GM23248 (cell line): ENCODE results near the gene CDH4.
"Not testable (repeated sequence)": the region's sequence is repeated elsewhere in the genome, so short reads cannot be mapped to it uniquely, and the experiment has no call there.

Experiments used
- EZH2 ChIP-seq: fragments of 200-600 bp; sonication (generic); IDR thresholded peaks from 2 replicates; pipeline ENCODE4 v1.6.1; 2018; ENCODE audit warnings: antibody characterized with exemption, mild to moderate bottlenecking; ENCODE audit not compliant: insufficient read depth, poor library complexity, severe bottlenecking
- EZH2phosphoT487 ChIP-seq: fragments of 200-600 bp; sonication (generic); IDR thresholded peaks from 2 replicates; pipeline ENCODE4 v1.6.1; 2018; ENCODE audit warnings: antibody characterized with exemption, moderate library complexity, mild to moderate bottlenecking, low read depth; ENCODE audit not compliant: insufficient read depth

GRCh38 chr20:61948056-61948455 is 696.0 kb downstream of the CDH4 start:
- not testable (repeated sequence) for TF ChIP-seq EZH2, EZH2phosphoT487
